A549 (cell line): ENCODE data around the gene B3GAT1. TPM values are rescaled to one million over a fixed set of nuclear protein-coding genes. Genes with fewer than 3 reads are reported as not detected.

Experiments used
- ATAC-seq, 2 experiments: fragments of 200-7000 bp in 1 of 2; fragments of >200 bp in 1 of 2; cut with Nextera tagmentation in 1 of 2; cut with Tn5 transposase in 1 of 2; 3 replicates each; pipeline versions ENCODE4 v1.8.0 to v1.9.1; 2018 to 2020; ENCODE audit warnings: mild to moderate bottlenecking in 1 of 2, moderate library complexity in 1 of 2
- CTCF ChIA-PET: fragments of 300-600 bp; sonication (Branson Sonifier 250); formaldehyde crosslinking; extraction: SDS; loops from one replicate; lab custom pipeline; 2021; ENCODE audit warnings: antibody characterized with exemption, inconsistent platforms; lab: Yijun Ruan, JAX
- POLR2A ChIA-PET: fragments of 350-600 bp; formaldehyde crosslinking; extraction: SDS; loops from one replicate; lab custom pipeline; 2021; ENCODE audit warnings: antibody characterized with exemption, inconsistent platforms; lab: Yijun Ruan, JAX
- DNase-seq, 2 experiments: peaks; one replicate each; pipeline versions ENCODE4 v3.0.0 to v3.0.0-alpha.2; 2011 to 2016; ENCODE audit warnings: low read depth in 1 of 2, low spot score in 1 of 2
- FAIRE-seq: peaks from 2 replicates; lab custom pipeline; 2011; peaks lifted over from hg19 to GRCh38; lab: Jason Lieb, UNC
- H3K27ac ChIP-seq, 2 experiments: fragments of >200 bp; sonication (Bioruptor Twin); formaldehyde crosslinking; 3 replicates each; pipeline ENCODE4 v1.5.1; 2016 to 2017
- H3K4me1 ChIP-seq: fragments of >200 bp; sonication (Bioruptor Twin); formaldehyde crosslinking; 3 replicates; pipeline ENCODE4 v1.6.1; 2016
- H3K4me2 ChIP-seq: fragments of >200 bp; sonication (Bioruptor Twin); formaldehyde crosslinking; 3 replicates; pipeline ENCODE4 v1.6.1; 2016
- H3K4me3 ChIP-seq: fragments of >200 bp; sonication (Bioruptor Twin); formaldehyde crosslinking; 3 replicates; pipeline ENCODE4 v1.5.1; 2016
- H3K9me3 ChIP-seq: fragments of >200 bp; sonication (Bioruptor Twin); formaldehyde crosslinking; 3 replicates; pipeline ENCODE4 v1.6.1; 2016
- CEBPB ChIP-seq, 2 experiments: fragments of >200 bp in 1 of 2; sonication (Bioruptor Twin) in 1 of 2; formaldehyde crosslinking in 1 of 2; IDR thresholded peaks; 2 replicates each; pipeline ENCODE4 v1.6.1; 2012 to 2016
- CHD2 ChIP-seq: fragments of 150-350 bp; IDR thresholded peaks from 2 replicates; pipeline ENCODE4 v1.6.1; 2014; ENCODE audit warnings: low read length; ENCODE audit not compliant: partially characterized antibody
- CHD4 ChIP-seq: fragments of 200-600 bp; sonication (generic); IDR thresholded peaks from 2 replicates; pipeline ENCODE4 v1.6.1; 2016; ENCODE audit warnings: antibody characterized with exemption, mild to moderate bottlenecking, borderline replicate concordance
- EP300 ChIP-seq, 2 experiments: fragments of >200 bp; sonication (Bioruptor Twin); formaldehyde crosslinking; IDR thresholded peaks; 2 replicates in 1 of 2; 3 replicates in 1 of 2; pipeline ENCODE4 v1.6.1; 2016 to 2017
- FOSB ChIP-seq: fragments of 250-450 bp; sonication (Bioruptor Pico); IDR thresholded peaks from 2 replicates; pipeline ENCODE4 v1.5.0; 2020; ENCODE audit warnings: mild to moderate bottlenecking, moderate library complexity
- GATA3 ChIP-seq: IDR thresholded peaks from 2 replicates; pipeline ENCODE4 v1.6.1; 2012; ENCODE audit warnings: borderline replicate concordance
- HDAC2 ChIP-seq: fragments of 200-600 bp; sonication (generic); IDR thresholded peaks from 2 replicates; pipeline ENCODE4 v1.6.1; 2016
- HMGXB4 ChIP-seq: fragments of 250-450 bp; sonication (Bioruptor Pico); IDR thresholded peaks from 2 replicates; pipeline ENCODE4 v1.5.0; 2021; ENCODE audit warnings: mild to moderate bottlenecking, moderate library complexity, borderline replicate concordance
- HOXB13 ChIP-seq: fragments of 250-450 bp; sonication (Bioruptor Pico); IDR thresholded peaks from 2 replicates; pipeline ENCODE4 v1.5.0; 2020; ENCODE audit warnings: low read depth, mild to moderate bottlenecking, moderate library complexity
- HOXB5 ChIP-seq: fragments of 250-450 bp; sonication (Bioruptor Pico); IDR thresholded peaks from 2 replicates; pipeline ENCODE4 v1.5.0; 2020; ENCODE audit warnings: mild to moderate bottlenecking, moderate library complexity
- JUNB ChIP-seq: fragments of >200 bp; sonication (Bioruptor Twin); formaldehyde crosslinking; IDR thresholded peaks from 2 replicates; pipeline ENCODE4 v1.6.1; 2016
- KDM1A ChIP-seq: fragments of 200-600 bp; sonication (generic); IDR thresholded peaks from 2 replicates; pipeline ENCODE4 v1.6.1; 2016; ENCODE audit warnings: low read depth, mild to moderate bottlenecking
- NFE2L2 ChIP-seq: fragments of 150-350 bp; conservative IDR thresholded peaks from 2 replicates; pipeline ENCODE4 v1.6.1; 2014; ENCODE audit warnings: low read length
- NPAS2 ChIP-seq: fragments of 250-450 bp; sonication (Bioruptor Pico); IDR thresholded peaks from 2 replicates; pipeline ENCODE4 v1.8.0; 2022; ENCODE audit warnings: mild to moderate bottlenecking, moderate library complexity, borderline replicate concordance
- NR3C1 ChIP-seq: fragments of >200 bp; sonication (Bioruptor Twin); formaldehyde crosslinking; IDR thresholded peaks from 3 replicates; pipeline ENCODE4 v1.6.1; 2017
- POLR2A ChIP-seq: IDR thresholded peaks from 2 replicates; pipeline ENCODE4 v1.6.1; 2012; ENCODE audit warnings: mild to moderate bottlenecking, low read length
- POLR2AphosphoS2 ChIP-seq: conservative IDR thresholded peaks from 2 replicates; pipeline ENCODE4 v1.6.1; 2012; ENCODE audit warnings: low read length, improper control_type of control experiment, inconsistent platforms
- RAD21 ChIP-seq, 2 experiments: fragments of >200 bp in 1 of 2; sonication (Bioruptor Twin) in 1 of 2; formaldehyde crosslinking in 1 of 2; IDR thresholded peaks in 1 of 2; conservative IDR thresholded peaks in 1 of 2; 2 replicates in 1 of 2; 3 replicates in 1 of 2; pipeline ENCODE4 v1.6.1; 2012 to 2018; ENCODE audit warnings: inconsistent platforms in 1 of 2
- SREBF2 ChIP-seq: fragments of 450-650 bp; IDR thresholded peaks from 2 replicates; pipeline ENCODE4 v1.6.1; 2014; ENCODE audit warnings: mild to moderate bottlenecking, moderate library complexity
- TFCP2L1 ChIP-seq: fragments of 250-450 bp; sonication (Bioruptor Pico); IDR thresholded peaks from 2 replicates; pipeline ENCODE4 v1.5.0; 2021; ENCODE audit warnings: mild to moderate bottlenecking
- ZC3H11A ChIP-seq: fragments of 450-650 bp; IDR thresholded peaks from 2 replicates; pipeline ENCODE4 v1.6.1; 2014; ENCODE audit warnings: antibody characterized with exemption, mild to moderate bottlenecking
- ZNF302 ChIP-seq: fragments of 250-450 bp; sonication (Bioruptor Pico); IDR thresholded peaks from 2 replicates; pipeline ENCODE4 v1.9.0; 2021; ENCODE audit warnings: inconsistent platforms, mild to moderate bottlenecking, moderate library complexity
- ZSCAN20 ChIP-seq: fragments of 250-450 bp; sonication (Bioruptor Pico); IDR thresholded peaks from 2 replicates; pipeline ENCODE4 v1.8.0; 2022; ENCODE audit warnings: mild to moderate bottlenecking, moderate library complexity
- WGBS: methylation state at CpG from one replicate; pipeline ENCODE4 v1.1.6; 2017; ENCODE audit errors: missing lambda C conversion rate; 5-methylcytosine and 5-hydroxymethylcytosine counted together
- polyA plus RNA-seq, 4 experiments: library from polyadenylated mRNA; depleted of rRNA in 3 of 4; stranded (reverse); fragments of >200 nt; fragmentation: RNase III in 1 of 4; extraction: RNeasy Plus Mini Kit Qiagen cat#74134 plus additional on column Dnase treatment in 1 of 4; gene quantifications; 2 replicates in 3 of 4; 3 replicates in 1 of 4; pipeline ENCODE4 v1.2.3, GENCODE V29; 2011 to 2017
- TF ChIP-seq, protein P1 (sequence below): fragments of 250-450 bp; sonication (Bioruptor Pico); IDR thresholded peaks from 2 replicates; pipeline ENCODE4 v1.5.0; 2020; ENCODE audit warnings: low read depth, mild to moderate bottlenecking, moderate library complexity
- TF ChIP-seq, protein P2 (sequence below): IDR thresholded peaks from 2 replicates; pipeline ENCODE4 v1.6.1; 2012
- TF ChIP-seq, protein P3 (sequence below): IDR thresholded peaks from 2 replicates; pipeline ENCODE4 v1.6.1; 2012; ENCODE audit warnings: low read depth, borderline replicate concordance
- TF ChIP-seq, protein P4 (sequence below): fragments of 200-600 bp; sonication (generic); IDR thresholded peaks from 2 replicates; pipeline ENCODE4 v1.6.1; 2016; ENCODE audit warnings: antibody characterized with exemption, mild to moderate bottlenecking, moderate library complexity

Gene B3GAT1
- polyA plus RNA-seq, 2 of the 4 experiments (the other 2 are of a cell fraction): not detected

- ATAC-seq (no peak), FAIRE-seq (no peak), DNase-seq (no peak)
- H3K27ac ChIP-seq: no peak overlapping the region
- no peak for TF ChIP-seq GATA3
- no peak for TF ChIP-seq JUNB
- no peak for TF ChIP-seq NFE2L2
- TF ChIP-seq, protein P1, sequence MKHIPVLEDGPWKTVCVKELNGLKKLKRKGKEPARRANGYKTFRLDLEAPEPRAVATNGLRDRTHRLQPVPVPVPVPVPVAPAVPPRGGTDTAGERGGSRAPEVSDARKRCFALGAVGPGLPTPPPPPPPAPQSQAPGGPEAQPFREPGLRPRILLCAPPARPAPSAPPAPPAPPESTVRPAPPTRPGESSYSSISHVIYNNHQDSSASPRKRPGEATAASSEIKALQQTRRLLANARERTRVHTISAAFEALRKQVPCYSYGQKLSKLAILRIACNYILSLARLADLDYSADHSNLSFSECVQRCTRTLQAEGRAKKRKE: no peak
- CTCF ChIA-PET: no interaction called here
- H3K4me3 ChIP-seq: no peak overlapping the region
- WGBS: 71% methylated on average over 13 of the region's 18 CpGs
- no peak overlapping the region for H3K4me2 ChIP-seq
- H3K9me3 ChIP-seq: no peaks in the 10 kb centered on the region
- POLR2A ChIA-PET: no interaction called here
- no peaks in the 10 kb centered on the region for H3K4me1 ChIP-seq
Measured at GRCh38 chr11:134358856-134359490, 53.1 kb downstream of the B3GAT1 start.

DNA sequence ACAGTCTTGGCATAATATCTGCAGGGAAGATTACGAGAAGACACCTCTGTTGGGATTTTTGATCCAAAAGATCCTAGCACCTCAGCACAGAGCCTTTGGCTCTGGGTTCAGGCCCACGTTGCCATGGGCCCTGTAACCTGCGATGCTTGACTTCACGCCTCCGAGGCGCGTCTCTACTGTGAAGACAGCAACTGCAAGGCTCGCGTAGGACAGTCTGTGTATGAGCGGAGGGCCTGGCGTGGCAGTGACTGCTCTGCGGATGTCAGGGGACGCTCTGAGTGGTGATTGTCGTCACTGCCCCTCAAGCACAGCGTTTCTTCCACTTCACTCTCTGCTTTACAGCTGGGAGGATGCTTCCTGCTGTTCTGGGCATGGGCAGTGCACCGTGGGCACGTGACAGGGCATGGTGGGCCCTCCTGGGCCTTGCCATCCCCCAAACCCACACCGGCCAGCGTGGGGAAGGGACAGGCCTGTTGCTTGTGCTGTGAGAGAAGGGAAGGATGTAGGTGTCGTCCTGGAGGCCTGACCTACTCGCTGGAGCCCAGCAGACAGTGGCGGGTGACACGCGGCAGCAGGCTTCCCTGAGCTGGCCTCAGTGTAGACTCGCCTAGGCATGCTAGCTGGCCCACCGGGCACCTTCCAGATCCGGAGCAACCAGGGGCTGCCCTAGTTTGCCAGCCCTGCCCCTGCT, 53.7 kb downstream of the B3GAT1 start:
- WGBS: 64% methylated on average over 15 of the region's 27 CpGs
- DNase-seq (no peak), FAIRE-seq (no peak), ATAC-seq (no peak)
- Histone ChIP-seq H3K4me2 (no peak overlapping the region), H3K4me1 (no peaks in the 10 kb centered on the region), H3K27ac (no peak overlapping the region), H3K4me3 (no peak overlapping the region), H3K9me3 (no peaks in the 10 kb centered on the region)
- TF ChIP-seq, protein P2, sequence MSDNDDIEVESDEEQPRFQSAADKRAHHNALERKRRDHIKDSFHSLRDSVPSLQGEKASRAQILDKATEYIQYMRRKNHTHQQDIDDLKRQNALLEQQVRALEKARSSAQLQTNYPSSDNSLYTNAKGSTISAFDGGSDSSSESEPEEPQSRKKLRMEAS: no peak
- TF ChIP-seq HOXB13 (CRISPR knock-in tag) (no peak), ZSCAN20 (CRISPR knock-in tag) (no peak), TFCP2L1 (no peak), EP300 (IDR thresholded peaks at IDR 0.05) (no peak), HMGXB4 (CRISPR knock-in tag) (no peak), POLR2AphosphoS2 (no peak), CHD2 (no peak), ZNF302 (CRISPR knock-in tag) (no peak), SREBF2 (no peak), KDM1A (no peak)
- CTCF ChIA-PET: interaction anchor here (0.6 kb wide), 1 partner anchor 85 kb away, joined by 3 read pairs; no protein-coding TSS in a partner anchor
- POLR2A ChIA-PET: no interaction called here

- ATAC-seq (no peak), FAIRE-seq (no peak), DNase-seq (no peak)
- Histone ChIP-seq H3K27ac (no peak overlapping the region), H3K4me2 (no peak overlapping the region), H3K4me3 (no peak overlapping the region), H3K4me1 (no peaks in the 10 kb centered on the region), H3K9me3 (no peaks in the 10 kb centered on the region)
- ChIA-PET POLR2A (no interaction called here), CTCF (no interaction called here)
- 0% methylated on average over 1 of the region's 8 CpGs for WGBS
- TF ChIP-seq HOXB5 (CRISPR knock-in tag): no peak
- TF ChIP-seq HOXB13 (CRISPR knock-in tag): no peak
- TF ChIP-seq NR3C1: no peak
- TF ChIP-seq FOSB: no peak
- no peak for TF ChIP-seq POLR2A
- no peak for TF ChIP-seq HDAC2
- no peak for TF ChIP-seq CEBPB (IDR thresholded peaks at IDR 0.05)
- TF ChIP-seq, protein P3, sequence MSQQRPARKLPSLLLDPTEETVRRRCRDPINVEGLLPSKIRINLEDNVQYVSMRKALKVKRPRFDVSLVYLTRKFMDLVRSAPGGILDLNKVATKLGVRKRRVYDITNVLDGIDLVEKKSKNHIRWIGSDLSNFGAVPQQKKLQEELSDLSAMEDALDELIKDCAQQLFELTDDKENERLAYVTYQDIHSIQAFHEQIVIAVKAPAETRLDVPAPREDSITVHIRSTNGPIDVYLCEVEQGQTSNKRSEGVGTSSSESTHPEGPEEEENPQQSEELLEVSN: no peak
- TF ChIP-seq RAD21 (conservative IDR thresholded peaks at IDR 0.05 in 1 of 2, IDR thresholded peaks at IDR 0.05 in 1 of 2): no peak
- TF ChIP-seq EP300 (IDR thresholded peaks at IDR 0.05): no peak
- TF ChIP-seq NPAS2: no peak
- no peak for TF ChIP-seq CHD2
- TF ChIP-seq, protein P4, sequence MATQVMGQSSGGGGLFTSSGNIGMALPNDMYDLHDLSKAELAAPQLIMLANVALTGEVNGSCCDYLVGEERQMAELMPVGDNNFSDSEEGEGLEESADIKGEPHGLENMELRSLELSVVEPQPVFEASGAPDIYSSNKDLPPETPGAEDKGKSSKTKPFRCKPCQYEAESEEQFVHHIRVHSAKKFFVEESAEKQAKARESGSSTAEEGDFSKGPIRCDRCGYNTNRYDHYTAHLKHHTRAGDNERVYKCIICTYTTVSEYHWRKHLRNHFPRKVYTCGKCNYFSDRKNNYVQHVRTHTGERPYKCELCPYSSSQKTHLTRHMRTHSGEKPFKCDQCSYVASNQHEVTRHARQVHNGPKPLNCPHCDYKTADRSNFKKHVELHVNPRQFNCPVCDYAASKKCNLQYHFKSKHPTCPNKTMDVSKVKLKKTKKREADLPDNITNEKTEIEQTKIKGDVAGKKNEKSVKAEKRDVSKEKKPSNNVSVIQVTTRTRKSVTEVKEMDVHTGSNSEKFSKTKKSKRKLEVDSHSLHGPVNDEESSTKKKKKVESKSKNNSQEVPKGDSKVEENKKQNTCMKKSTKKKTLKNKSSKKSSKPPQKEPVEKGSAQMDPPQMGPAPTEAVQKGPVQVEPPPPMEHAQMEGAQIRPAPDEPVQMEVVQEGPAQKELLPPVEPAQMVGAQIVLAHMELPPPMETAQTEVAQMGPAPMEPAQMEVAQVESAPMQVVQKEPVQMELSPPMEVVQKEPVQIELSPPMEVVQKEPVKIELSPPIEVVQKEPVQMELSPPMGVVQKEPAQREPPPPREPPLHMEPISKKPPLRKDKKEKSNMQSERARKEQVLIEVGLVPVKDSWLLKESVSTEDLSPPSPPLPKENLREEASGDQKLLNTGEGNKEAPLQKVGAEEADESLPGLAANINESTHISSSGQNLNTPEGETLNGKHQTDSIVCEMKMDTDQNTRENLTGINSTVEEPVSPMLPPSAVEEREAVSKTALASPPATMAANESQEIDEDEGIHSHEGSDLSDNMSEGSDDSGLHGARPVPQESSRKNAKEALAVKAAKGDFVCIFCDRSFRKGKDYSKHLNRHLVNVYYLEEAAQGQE: no peak
- no peak for TF ChIP-seq KDM1A
- TF ChIP-seq CHD4: no peak
- no peak for TF ChIP-seq ZC3H11A
- TF ChIP-seq, protein P1: no peak
Measured at GRCh38 chr11:134357545-134357839, 54.5 kb downstream of the B3GAT1 start.
